Right cardiac atrium (tissue), 5 donors: ENCODE measurements around the gene S100A7A. TPM values are rescaled to one million over a fixed set of nuclear protein-coding genes. Genes with fewer than 3 reads are reported as not detected.

Experiments used
- ATAC-seq, 2 donors: fragments of 200-7000 bp; cut with Tn5 transposase; one replicate each; pipeline versions ENCODE4 v1.8.0 to v1.9.1; 2020; ENCODE audit warnings: moderate library complexity in 2 of 2, mild to moderate bottlenecking in 1 of 2
- DNase-seq, 3 donors: peaks; one replicate each; pipeline ENCODE4 v3.0.0-alpha.2; 2020
- H3K27ac ChIP-seq: one replicate; pipeline ENCODE4 v1.5.1; 2013; ENCODE audit warnings: mild to moderate bottlenecking, low read length, control low read depth, moderate library complexity
- H3K27me3 ChIP-seq: one replicate; pipeline ENCODE4 v1.6.1; 2013; ENCODE audit not compliant: control insufficient read depth, insufficient read depth
- H3K4me1 ChIP-seq: one replicate; pipeline ENCODE4 v1.6.1; 2013; ENCODE audit warnings: low read length; ENCODE audit not compliant: control insufficient read depth, insufficient read depth
- H3K4me3 ChIP-seq: one replicate; pipeline ENCODE4 v1.5.1; 2013; ENCODE audit warnings: low read length, control low read depth
- H3K9me3 ChIP-seq: one replicate; pipeline ENCODE4 v1.6.1; 2013; ENCODE audit warnings: low read length; ENCODE audit not compliant: control insufficient read depth
- WGBS: extraction: QIAGEN DNeasy Blood & Tissue Kit; methylation state at CpG from one replicate; pipeline ENCODE4 v1.1.7; 2013; 5-methylcytosine and 5-hydroxymethylcytosine counted together
- intact Hi-C, 4 donors: fragments of 100-400 bp; cut with DNase I; formaldehyde crosslinking; loops; one replicate each; pipeline versions ENCODE4 v1.11.0 to v1.14.0; 2022 to 2023
- polyA plus RNA-seq: library from polyadenylated mRNA; stranded (reverse); fragments of 200-250 nt; gene quantifications from one replicate; pipeline ENCODE4 v1.2.3, GENCODE V29; 2013
- total RNA-seq, 4 donors: library from RNA; stranded (reverse); fragmentation: NEBNext Ultra II Directional; extraction: Animal tissue kit (Norgen Biotek cat#: 25700); gene quantifications; one replicate each; pipeline ENCODE4 v1.2.1, GENCODE V29; 2021
- donor health status: healthy with polysubstance abuse.
- donor health status: DM: no; HTN: yes; CAD: no.
- donor health status: DM: no; HTN: no; CAD: no.
- donor health status: DM: no; HTN: yes; CAD: no; lungs with severe emphysema.
- donor health status: DM: yes; HTN: yes; CAD: no.

The S100A7A gene
- total and polyA plus RNA-seq, 5 donors = not detected

DNA sequence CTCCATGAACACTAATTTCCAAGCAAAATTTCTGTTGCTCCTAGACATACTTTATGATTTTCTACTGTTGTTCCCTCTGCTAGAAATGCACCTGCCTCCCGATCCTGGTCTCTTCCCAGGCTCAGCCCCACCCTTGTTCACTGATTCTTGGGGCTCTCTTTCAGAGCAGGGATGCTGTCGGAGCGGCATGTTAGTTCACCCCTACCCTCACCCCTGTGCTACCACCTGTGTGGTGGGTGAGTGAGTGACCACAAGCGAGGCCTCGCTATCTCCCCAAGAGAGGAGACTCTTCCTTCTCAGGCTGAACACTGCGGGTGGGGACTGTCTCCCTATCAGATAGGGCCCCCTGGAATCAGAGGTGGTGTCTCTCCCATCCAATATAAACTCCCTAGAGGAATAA, 20.5 kb upstream of the S100A7A start:
- WGBS = 71% methylated on average over 6 of the region's 6 CpGs
- Histone ChIP-seq H3K4me3 (no peak overlapping the region), H3K27ac (no peak overlapping the region), H3K4me1 (no peaks in the 10 kb centered on the region), H3K9me3 (no peaks in the 10 kb centered on the region), H3K27me3 (no peaks in the 10 kb centered on the region)
- intact Hi-C loops = no loop called here
- ATAC-seq (no peak), DNase-seq (no peak)

DNA sequence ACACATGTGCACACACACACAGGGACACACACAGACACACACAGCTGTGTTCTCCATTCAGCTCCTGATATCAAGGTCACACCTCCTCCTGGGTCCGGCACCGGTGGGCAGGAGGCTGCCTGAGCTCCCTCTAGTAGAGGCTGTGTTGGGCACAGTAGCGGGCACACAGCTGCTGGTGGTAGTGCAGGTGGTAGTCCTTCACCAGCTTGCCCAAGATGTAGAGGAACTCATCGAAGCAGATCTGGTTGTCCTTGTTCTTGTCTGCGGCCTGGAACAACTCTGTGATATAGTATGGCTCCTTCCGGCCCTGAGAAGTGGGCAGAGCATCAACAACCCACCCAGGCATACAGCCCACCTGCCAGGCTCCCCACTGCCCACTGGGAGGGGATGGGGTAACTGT, 19.9 kb upstream of the S100A7A start:
- WGBS = 81% methylated on average over 6 of the region's 6 CpGs
- intact Hi-C loops = no loop called here
- DNase-seq = no peak
- ATAC-seq = no peak
- H3K27ac ChIP-seq = no peak overlapping the region
- H3K4me1 ChIP-seq = no peaks in the 10 kb centered on the region
- H3K27me3 ChIP-seq = no peaks in the 10 kb centered on the region
- no peaks in the 10 kb centered on the region for H3K9me3 ChIP-seq
- H3K4me3 ChIP-seq = no peak overlapping the region

DNA sequence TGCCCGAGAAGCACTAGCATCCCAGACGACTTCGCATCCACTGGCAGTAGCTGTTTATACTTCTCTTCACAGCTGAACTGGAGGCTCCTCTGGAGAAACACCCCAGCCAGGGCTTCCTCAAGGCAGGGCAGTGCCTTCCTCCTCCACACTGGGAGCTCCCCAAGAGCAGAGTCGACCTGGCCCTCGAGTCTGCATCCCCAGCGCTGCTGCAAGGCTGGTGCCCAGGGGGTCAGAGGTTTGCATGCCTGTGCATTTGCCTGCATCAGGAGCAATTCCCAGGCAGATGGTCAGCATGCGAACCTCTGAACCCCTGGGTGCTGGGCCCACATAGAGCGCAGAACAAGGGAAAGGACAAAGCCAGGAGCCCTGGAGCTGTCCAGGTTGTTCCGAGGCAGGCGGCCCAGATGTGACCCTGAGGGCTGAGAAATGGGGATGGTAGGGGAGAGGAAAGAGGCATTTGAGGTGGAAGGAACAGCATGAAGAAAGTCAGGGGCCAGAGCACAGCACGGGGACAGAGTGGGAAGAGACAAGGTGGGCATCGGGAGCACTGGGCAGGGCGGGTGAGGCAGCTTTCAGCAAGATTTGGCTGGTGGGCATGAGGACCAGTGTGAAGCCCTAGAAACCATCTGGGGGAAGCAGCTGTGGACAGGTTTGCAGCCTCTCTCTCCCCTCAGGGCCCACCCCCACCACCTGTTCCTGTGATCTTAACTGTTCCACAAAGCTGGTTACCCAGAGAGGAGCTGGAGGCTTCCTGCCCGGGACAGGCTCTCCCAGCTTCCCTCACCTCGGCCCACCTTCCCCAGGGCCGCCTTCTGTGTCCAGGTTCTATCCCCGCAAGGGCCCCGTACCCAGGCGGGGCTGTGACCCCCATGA, 19.0 kb upstream of the S100A7A start:
- intact Hi-C loops = no loop called here
- Histone ChIP-seq H3K4me1 (no peaks in the 10 kb centered on the region), H3K4me3 (no peak overlapping the region), H3K9me3 (no peaks in the 10 kb centered on the region), H3K27me3 (no peaks in the 10 kb centered on the region), H3K27ac (no peak overlapping the region)
- WGBS = 78% methylated on average over 19 of the region's 19 CpGs
- ATAC-seq = no peak
- no peak for DNase-seq

DNA sequence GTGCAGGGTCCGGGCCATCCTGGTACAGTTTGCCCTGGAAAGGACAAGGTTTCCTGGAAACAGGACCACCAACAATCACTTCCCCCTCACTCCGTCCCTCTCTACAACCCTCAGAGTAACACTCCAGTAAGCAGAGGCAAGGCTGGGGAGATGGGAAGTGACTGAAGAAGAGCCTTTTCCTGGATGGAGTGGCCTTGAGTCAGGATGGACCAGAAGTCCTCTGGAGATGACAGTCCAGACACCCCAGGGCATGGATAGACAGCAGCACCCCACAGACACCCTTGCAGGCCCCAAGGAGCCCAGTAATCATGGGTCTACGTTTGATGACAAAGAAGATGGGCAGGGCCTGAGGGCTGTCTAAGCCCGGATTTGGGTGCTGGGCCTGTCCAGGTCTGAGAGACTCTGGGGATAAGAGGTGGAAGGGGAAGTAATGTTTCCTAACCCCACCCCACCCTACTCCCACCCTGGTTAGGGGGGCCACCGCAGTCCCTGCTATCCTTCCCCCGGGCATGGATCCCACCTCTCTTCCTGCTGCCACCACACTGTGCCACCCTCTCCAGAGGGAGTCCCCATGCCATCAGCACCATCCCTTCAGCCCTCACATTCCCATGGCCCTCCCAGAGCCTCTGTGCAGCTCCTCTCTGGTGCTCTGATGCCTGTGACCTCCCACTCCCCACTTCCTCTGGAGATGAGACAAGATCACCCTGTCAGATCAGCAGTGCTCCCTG, 18.2 kb upstream of the S100A7A start:
- Histone ChIP-seq H3K27ac (no peak overlapping the region), H3K27me3 (no peaks in the 10 kb centered on the region), H3K9me3 (no peaks in the 10 kb centered on the region), H3K4me1 (no peaks in the 10 kb centered on the region), H3K4me3 (no peak overlapping the region)
- intact Hi-C loops = no loop called here
- WGBS = 77% methylated on average over 6 of the region's 6 CpGs
- DNase-seq = no peak
- no peak for ATAC-seq

DNA sequence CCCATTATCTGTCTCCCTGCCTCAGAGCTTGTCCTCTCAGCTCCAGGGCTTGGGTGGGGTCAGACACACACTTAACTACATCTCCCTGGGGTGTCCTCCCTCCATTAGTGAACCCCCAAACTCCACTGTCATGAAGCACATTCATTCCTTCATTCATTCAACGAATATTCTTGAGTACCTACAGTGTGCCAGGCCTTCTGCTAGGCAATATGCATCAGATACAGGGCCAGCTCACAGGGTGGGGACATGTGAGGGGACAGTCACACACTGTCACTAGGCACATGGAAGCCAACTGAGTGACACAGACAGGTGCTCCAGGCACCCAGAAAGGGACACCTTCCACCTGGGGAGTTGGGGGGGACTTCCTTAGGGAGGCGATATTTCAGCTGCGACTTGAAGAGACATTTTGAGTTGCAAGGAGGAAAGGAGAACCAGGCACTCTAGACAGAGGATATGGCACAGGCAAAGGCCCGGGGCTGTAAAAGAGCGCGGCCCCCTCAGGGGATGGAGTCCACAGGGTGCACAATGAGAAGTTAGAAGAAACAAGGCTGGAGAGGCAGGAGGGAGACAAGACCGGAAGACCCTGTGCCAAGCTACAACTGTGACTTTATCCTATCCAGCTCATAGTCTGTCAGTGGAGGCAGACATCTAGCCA, 16.8 kb upstream of the S100A7A start:
- no peaks in the 10 kb centered on the region for H3K27me3 ChIP-seq
- ATAC-seq (no peak), DNase-seq (no peak)
- 87% methylated on average over 7 of the region's 7 CpGs for WGBS
- intact Hi-C loops = no loop called here
- no peak overlapping the region for H3K27ac ChIP-seq
- no peak overlapping the region for H3K4me3 ChIP-seq
- H3K9me3 ChIP-seq = no peaks in the 10 kb centered on the region
- H3K4me1 ChIP-seq = no peaks in the 10 kb centered on the region

DNA sequence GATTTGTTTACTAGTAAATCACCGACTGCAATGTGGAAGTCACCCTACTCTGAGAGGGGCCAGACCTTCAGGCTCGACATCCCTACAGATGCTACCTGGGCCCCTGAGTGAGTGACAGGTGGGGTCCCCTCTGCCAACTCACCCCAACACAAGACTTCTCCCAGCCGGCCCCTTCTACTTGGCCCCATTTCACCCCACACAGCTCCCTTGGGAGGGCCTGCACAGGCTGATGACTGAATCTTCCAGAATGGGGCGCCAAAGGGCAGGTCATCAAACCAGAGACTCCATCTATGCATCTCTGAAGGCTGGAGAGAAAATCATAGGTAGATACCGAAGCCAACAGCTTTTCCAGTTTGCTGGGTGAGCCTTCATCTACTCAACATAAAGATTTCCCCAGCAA, 16.1 kb upstream of the S100A7A start:
- no peak overlapping the region for H3K27ac ChIP-seq
- DNase-seq = no peak
- no peaks in the 10 kb centered on the region for H3K9me3 ChIP-seq
- ATAC-seq = no peak
- no peaks in the 10 kb centered on the region for H3K27me3 ChIP-seq
- no peak overlapping the region for H3K4me3 ChIP-seq
- WGBS = 61% methylated on average over 5 of the region's 5 CpGs
- intact Hi-C loops = no loop called here
- no peaks in the 10 kb centered on the region for H3K4me1 ChIP-seq

DNA sequence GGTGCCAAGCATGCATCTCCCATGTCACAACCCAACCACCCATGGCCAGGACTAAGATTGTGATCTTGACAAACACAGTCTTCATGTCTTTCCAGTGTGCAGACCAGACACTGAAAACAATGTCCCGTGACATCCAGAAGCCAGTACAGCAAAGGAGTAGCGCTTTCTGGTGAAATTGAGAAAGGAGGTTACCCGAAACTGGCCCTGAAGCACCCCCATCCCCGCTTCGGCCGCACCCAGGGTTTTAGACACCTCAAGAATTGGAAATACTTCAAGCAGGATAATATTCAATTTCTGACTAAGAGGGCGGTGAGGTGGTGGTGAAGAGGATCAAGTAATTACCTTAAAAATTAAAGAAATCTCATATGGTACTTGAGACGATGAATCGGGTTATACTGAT, 14.9 kb upstream of the S100A7A start:
- ATAC-seq = no peak
- H3K27me3 ChIP-seq = no peaks in the 10 kb centered on the region
- intact Hi-C loops = no loop called here

DNA sequence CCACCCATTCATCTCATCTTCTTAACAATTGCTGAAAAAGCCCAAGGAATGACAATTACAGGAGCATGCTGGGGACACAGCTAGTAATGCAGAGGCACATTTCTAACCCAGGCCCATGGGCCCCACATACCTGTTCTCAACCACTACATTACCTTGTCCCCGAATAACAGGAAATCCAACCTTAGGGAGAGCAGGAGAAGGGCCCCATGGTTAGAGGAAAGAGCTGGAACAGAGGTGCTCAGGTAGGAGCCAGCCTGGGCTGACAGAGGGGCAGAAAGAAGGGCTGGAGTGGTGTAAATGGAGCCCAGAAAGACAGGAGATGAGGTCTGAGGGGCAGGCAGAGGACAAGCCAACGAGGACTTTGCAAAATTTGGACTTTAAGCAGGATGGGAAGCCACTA, 14.1 kb upstream of the S100A7A start:
- DNase-seq (no peak), ATAC-seq (no peak)
- H3K4me3 ChIP-seq = no peak overlapping the region
- 57% methylated on average over 2 of the region's 2 CpGs for WGBS
- no peaks in the 10 kb centered on the region for H3K27me3 ChIP-seq
- intact Hi-C loops = no loop called here
- no peaks in the 10 kb centered on the region for H3K9me3 ChIP-seq
- no peaks in the 10 kb centered on the region for H3K4me1 ChIP-seq
- no peak overlapping the region for H3K27ac ChIP-seq

More for the DNA sequence above, 14.9 kb upstream of the S100A7A start:
- 85% methylated on average over 9 of the region's 9 CpGs for whole genome bisulfite sequencing
- DNase-seq = no peak
- H3K4me1 ChIP-seq = no peaks in the 10 kb centered on the region
- no peaks in the 10 kb centered on the region for H3K9me3 ChIP-seq
- no peak overlapping the region for H3K27ac ChIP-seq
- H3K4me3 ChIP-seq = no peak overlapping the region

DNA sequence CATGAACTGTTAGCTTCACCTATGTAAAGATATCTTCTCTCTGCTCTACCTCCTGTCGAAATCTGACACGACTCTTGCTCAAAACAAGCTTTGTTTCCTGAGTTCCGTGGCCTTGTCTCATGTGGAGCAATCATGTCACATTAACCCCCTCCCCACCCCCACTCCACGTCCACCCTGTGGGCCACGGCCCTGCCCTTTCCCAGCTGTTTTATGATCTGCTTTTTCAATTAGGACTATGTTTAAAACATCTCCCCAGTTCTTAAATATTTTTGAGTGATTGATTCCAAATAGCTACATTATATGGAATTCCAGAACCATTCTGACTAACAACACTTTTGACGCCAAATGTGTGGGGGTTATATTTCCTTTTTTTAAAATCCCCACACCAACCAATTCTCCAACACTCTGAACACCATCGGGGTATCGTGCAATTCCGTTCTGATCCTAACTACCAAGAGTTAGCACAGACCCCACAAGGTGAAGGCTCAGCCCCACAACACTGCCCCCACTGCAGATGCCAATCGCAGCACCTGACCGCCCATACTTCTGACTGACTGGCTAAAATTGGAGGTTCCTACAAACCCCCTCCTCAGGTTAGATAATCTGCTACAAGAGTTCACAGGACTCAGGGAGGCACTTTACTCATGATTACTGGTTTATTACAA, 12.8 kb upstream of the S100A7A start:
- 79% methylated on average over 11 of the region's 11 CpGs for WGBS

DNA sequence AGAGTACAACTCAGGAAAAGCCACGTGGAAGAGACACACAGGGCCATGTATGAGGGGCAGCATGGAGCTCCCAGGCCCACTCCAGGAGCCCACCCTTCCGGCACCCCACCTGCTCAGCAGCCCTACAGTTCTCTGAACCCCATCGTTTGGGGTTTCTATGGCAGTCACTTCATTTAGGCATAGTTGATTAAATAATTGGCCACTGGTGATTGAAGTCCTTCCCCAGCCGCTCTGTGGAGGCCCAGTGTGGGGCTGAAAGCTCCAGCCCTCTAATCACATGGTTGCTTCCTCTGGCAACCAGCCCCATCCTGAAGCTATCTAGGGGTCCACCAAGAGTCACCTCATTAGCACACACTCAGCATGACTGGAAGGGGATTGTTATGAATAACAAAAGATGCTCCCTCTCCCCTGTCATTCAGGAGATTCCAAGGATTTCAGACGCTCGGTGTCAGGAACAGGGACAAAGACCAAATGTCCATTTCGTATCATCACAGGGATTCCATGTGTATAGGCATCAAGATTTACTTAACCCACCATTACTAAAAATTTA, 12.2 kb upstream of the S100A7A start:
- 67% methylated on average over 7 of the region's 7 CpGs for WGBS
- H3K9me3 ChIP-seq = no peaks in the 10 kb centered on the region
- H3K4me3 ChIP-seq = no peak overlapping the region
- DNase-seq (no peak), ATAC-seq (no peak)
- intact Hi-C loops = no loop called here
- H3K27me3 ChIP-seq = no peaks in the 10 kb centered on the region
- no peak overlapping the region for H3K27ac ChIP-seq
- H3K4me1 ChIP-seq = no peaks in the 10 kb centered on the region

More for the DNA sequence above, 12.8 kb upstream of the S100A7A start:
- Histone ChIP-seq H3K27me3 (no peaks in the 10 kb centered on the region), H3K9me3 (no peaks in the 10 kb centered on the region), H3K4me1 (no peaks in the 10 kb centered on the region), H3K4me3 (no peak overlapping the region), H3K27ac (no peak overlapping the region)
- intact Hi-C loops = no loop called here
- DNase-seq (no peak), ATAC-seq (no peak)
